ENCODE measurements around the gene MICA. TPM values are rescaled to one million over a fixed set of nuclear protein-coding genes. Genes with fewer than 3 reads are reported as not detected.

Gene MICA
- total and polyA plus RNA-seq, 9 of the 15 experiments (the other 6 are each of a cell fraction or from before 2014, with no cell fraction given), result 11.8 to 24.6 (median 16.7) TPM

DNA sequence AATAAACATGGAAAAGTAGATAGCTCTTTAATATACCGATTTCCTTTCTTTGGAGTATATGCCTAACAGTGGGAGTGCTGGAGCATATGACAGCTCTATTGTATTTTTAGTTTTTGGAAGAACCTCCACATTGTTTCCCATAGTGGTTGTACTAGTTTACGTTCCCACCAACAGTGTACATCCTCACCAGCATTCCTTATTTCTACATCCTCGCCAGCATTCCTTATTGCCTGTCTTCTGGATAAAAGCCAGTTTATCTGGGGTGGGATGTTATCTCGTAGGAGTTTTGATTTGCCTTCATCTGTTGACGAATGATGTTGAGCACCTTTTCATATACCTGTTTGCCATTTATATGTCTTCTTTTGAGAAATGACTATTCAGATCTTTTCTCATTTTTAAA lies 2.6 kb downstream of the MICA start:
- H2AFZ ChIP-seq (ENCODE audit: low read depth, low read length), result no peak overlapping the region
- no peak overlapping the region for H3K4me3 ChIP-seq
- no peaks in the 10 kb centered on the region for H3K9me3 ChIP-seq (replicated peaks; ENCODE audit: control insufficient read depth, insufficient read depth, low read depth, low read length)
- H3K27me3 ChIP-seq (ENCODE audit: control insufficient read depth in 2 of 2, insufficient read depth in 2 of 2, low read length in 2 of 2), result no peaks in the 10 kb centered on the region
- intact Hi-C loops (cut with micrococcal nuclease) (no loop called here), in situ Hi-C loops (cut with MboI) (no loop called here)
- CTCF ChIA-PET (ENCODE audit: low intra/inter-chr PET ratio), result no interaction called here
- H3K4me1 ChIP-seq (replicated peaks in 1 of 2; ENCODE audit: control insufficient read depth in 2 of 2, insufficient read depth in 2 of 2, low read length in 2 of 2), result peaks cover 24 to 25% of the 10 kb centered on the region in 2 experiments; a peak in 4 of 5 replicates
- no peaks in the 10 kb centered on the region; the same call in 1 of the 2 replicates for H4K20me1 ChIP-seq (replicated peaks; ENCODE audit: control insufficient read depth, insufficient read depth, low read length)
- BruUV-seq (replicated peaks), result no TSS peak
- 72% methylated on average over 5 of the region's 5 CpGs for WGBS (ENCODE audit: insufficient coverage, low coverage, missing lambda C conversion rate)
- FAIRE-seq (no peak), DNase-seq (ENCODE audit: extremely low read depth in 1 of 4, low spot score in 3 of 4) (no peak), ATAC-seq (no peak)
- H3K9ac ChIP-seq (ENCODE audit: insufficient read depth in 1 of 2, low read depth in 2 of 2, low read length in 2 of 2), result no peak overlapping the region
- no peak overlapping the region for H3K4me2 ChIP-seq (ENCODE audit: insufficient read depth, low read length)
- TF ChIP-seq CSDE1 (IDR thresholded peaks at IDR 0.05) (no peak), DDX20 (tag; IDR thresholded peaks at IDR 0.05; ENCODE audit: low read depth) (no peak), MITF (IDR thresholded peaks at IDR 0.05) (no peak), ZNF445 (CRISPR knock-in tag; IDR thresholded peaks at IDR 0.05; ENCODE audit: low read depth) (no peak), RNF2 (IDR thresholded peaks at IDR 0.05) (no peak), ZZZ3 (IDR thresholded peaks at IDR 0.05) (no peak), HNRNPLL (IDR thresholded peaks at IDR 0.05; ENCODE audit: low read depth, low read length, poor library complexity, severe bottlenecking) (no peak), PCBP1 (IDR thresholded peaks at IDR 0.05; ENCODE audit: low read depth, low read length, poor library complexity, severe bottlenecking) (no peak), ZNF707 (CRISPR knock-in tag; conservative IDR thresholded peaks at IDR 0.05) (no peak), ZC3H8 (IDR thresholded peaks at IDR 0.05) (no peak)
- no peaks in the 10 kb centered on the region for H3K9me1 ChIP-seq (ENCODE audit: control insufficient read depth, insufficient read depth, low read length)
- no peak overlapping the region for H3K27ac ChIP-seq (ENCODE audit: extremely low read depth, low read depth, low read length)
- H3K36me3 ChIP-seq (ENCODE audit: control insufficient read depth, insufficient read depth, low read length), result peaks cover 9% of the 10 kb centered on the region; the same call in 2 of the 3 replicates
- peaks cover 68% of the 10 kb centered on the region for H3K79me2 ChIP-seq (ENCODE audit: control insufficient read depth, insufficient read depth, low read length)
- POLR2A ChIA-PET, result interaction anchor here (0.6 kb wide), 1 partner anchor 1171 kb away, joined by 5 read pairs; no protein-coding TSS in a partner anchor
